ENCODE results near the gene ROBO3.

The ROBO3 gene

DNA sequence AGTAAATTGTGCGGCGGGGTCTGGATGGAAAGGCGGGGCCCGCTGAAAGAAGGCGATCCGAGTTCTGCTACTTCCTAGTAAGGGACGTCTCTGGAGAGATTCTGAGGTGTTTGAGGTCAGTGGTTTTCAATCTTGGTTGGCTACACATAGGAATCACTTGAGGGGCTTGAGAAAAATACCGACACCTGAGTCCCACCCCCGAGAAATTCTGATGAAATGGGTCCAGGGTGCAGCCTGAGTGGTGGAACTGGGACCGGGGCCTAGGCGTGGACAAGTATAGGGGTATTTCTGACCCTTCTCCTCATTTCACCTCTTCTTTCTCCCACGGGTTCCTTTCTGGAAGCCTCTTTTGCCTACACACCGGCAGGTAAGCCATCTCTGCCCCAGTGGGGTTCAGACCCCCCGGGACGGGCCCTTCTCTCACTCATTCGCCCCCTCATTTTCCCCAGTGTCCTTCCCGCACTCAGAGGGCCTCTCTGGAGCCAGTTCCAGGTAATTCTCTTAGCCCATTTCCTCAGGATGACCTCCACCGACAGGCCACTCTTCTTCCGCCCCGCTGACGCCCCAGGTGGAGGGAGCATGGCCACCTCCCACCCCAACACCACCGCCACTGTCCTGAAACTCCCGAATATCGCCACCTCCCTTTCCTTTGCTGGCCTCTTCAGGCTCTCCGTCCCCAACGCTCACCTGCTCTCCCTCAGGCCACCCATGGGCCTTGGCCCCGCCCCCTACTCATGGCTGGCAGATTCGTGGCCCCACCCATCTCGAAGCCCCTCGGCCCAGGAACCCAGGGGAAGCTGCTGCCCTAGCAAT is 11.8 kb downstream of the ROBO3 start:
- no peak for DNase-seq (ENCODE audit: low read depth)

DNA sequence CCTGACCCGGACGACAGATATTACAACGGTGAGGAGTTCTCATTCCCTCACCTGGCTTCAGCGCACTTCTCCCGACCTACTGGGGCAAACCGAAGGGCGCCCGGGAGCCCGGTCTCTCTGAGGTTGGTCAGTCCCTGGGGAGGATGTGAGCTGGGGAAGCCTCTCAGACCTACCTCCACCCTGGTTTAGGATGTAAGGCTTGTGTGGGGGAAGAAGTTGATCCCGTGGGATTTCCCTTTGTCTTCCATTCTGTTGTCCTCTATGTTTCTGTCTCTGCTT is 12.3 kb downstream of the ROBO3 start:
- no peak for DNase-seq (ENCODE audit: low read depth)

DNA sequence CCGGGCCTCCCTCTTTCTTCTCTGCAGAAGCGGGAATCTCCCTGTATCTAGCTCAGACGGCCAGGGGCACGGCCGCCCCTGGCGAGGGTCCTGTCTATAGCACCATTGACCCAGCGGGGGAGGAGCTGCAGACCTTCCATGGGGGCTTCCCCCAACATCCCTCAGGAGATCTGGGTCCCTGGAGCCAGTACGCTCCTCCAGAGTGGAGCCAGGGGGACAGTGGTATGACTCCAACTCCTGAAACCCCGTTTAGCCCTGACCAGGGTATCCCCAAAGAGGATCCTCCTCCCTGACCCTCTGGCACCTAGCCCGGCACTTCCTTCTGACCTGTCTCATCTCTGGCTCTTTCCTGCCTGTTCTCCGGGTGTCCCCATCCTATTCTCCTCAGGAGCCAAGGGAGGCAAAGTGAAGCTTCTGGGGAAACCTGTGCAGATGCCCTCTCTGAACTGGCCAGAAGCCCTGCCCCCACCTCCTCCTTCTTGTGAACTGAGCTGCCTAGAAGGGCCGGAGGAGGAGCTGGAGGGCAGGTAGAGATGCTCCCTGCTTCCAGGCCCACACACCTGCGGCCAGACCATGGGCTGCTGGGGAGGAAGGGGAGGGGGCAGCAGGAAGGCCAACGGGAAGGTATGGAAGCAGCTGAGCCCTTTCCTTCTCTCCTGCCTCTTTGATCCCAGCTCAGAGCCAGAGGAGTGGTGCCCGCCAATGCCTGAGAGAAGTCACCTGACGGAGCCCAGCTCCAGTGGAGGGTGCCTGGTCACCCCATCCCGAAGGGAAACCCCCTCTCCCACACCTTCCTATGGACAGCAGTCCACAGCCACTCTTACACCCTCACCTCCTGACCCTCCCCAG is 12.9 kb downstream of the ROBO3 start:
- DNase-seq (ENCODE audit: low read depth), result no peak

DNA sequence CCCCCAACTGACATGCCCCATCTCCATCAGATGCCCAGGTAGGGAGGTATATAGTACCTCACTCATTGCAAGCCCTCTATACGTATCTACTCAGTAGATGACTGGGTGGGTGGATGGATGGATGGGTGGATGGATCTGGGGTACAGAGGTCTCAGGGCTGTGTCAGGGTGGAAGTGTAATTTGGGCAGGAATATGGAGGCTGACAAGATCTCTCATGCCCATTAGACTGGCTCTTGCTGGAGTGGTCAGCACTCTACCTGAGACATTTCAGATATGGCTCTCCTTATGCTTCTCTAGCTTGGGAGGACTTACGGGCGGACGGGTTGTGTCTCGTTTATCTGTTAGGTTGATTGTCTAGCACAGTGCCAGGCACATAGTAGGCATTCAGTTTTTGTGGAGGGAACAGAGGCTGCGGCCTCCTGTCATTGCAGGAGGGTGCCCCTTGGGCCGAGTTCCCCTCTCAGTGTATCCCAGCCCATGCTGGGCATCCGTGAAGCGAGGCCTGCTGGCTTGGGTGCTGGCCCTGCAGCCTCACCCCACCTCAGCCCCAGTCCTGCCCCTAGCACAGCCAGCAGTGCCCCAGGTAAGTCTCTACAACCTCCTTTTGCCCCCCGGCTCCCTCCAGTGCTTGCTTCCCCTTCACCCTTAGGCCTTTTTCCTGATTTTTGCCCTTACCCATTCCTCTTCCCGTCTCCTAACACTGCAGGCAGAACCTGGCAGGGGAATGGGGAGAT is 13.7 kb downstream of the ROBO3 start:
- DNase-seq (ENCODE audit: low read depth), result no peak

DNA sequence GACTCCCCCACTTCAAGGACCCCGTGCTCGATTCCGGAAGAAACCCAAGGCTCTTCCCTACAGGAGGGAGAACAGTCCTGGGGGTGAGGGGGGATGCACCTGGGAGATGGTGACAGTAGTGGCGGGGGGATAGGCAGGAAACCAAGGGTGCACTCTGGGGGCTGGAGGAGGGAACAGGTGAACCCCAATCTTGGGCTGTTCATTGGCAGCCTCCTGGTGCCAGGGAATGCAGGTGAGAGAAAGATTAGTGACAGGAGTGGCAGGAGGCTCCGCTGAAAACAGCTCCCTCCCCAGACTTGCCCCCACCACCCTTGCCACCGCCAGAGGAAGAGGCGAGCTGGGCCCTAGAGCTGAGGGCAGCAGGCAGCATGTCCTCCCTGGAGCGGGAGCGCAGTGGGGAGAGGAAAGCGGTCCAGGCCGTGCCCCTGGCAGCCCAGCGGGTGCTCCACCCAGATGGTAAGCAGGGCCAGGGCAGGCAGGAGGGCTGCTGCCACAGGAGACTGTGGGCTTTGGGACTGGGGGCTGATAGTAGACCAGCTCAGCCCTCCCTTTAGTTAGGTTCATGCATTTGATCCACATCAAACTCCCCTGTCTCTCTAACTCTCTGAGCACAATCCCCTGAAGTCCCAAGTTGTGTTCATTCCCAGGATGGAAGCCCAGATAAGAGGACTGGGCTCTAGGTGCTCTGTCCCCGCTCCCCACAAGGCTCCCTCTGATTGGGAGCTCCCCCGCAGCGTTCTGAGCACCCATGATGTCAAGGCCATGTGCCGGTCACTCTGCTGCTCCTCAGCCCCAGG is 14.5 kb downstream of the ROBO3 start:
- no peak for DNase-seq (ENCODE audit: low read depth)

DNA sequence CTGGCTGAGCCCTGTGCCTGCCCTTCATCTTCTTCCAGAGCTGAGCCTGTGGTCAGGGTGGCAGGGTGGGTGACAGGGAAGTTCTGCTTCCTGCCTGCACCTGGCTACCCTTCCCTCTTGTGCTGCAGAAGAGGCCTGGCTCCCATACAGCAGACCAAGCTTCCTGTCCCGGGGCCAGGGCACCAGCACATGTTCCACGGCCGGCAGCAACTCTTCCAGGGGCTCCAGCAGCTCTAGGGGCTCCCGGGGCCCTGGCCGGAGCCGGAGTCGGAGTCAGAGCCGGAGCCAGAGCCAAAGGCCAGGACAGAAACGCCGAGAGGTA is 15.0 kb downstream of the ROBO3 start:
- no peak for DNase-seq (ENCODE audit: low read depth)

DNA sequence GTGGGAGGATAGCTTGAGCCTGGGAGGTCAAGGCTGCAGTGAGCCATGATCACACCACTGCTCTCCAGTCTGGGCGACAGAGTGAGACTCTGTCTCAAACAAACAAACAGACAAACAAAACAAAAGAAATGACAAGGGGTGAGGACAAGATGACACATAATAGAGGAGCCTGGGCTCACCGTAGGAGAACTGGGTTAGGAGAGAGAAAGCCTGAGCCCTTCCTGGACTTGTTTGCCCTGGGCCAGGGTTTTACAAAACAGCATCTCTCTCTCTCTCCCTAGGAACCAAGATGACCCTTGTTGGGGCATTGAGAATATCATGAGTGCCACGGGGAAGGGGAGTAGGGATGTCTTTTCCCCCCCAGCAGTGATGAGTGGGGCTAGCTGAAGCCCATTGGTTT is 15.7 kb downstream of the ROBO3 start:
- no peak for DNase-seq (ENCODE audit: low read depth)

DNA sequence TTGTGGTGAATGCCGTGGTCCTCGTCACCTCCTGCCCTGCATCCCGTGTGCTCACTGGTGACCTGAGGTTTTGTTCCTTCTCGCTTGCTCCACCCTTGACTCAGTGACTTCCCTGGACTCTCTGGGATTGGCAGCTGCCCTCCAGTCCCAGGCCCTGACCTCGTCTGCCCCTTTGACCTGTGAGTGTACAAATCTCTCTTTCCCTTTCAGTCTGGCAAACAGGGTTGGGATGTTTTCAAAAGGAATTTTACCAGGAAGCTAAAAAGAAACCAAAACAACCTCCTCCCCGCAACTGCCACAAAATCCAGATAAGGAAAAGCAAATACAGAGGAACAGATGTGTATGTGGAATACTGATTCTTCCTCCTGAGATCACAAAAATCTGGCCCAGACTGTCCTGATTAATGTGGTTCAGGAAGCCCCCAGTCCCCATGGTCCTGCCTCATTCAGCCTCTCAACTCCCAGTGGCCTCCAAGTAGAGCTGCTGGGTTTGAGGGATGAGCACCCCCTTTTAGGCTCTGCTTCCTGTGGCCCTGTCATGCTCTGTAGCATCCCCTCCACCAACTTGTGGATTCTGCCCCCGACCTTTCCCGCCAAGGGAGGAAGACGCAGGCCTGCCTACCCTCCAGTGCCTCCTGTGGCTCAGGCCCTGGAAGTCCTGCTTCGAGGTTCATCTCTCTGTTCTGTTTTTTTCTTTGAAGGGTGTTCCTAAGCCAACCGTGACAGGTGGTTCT is 17.3 kb downstream of the ROBO3 start:
- no peak for DNase-seq (ENCODE audit: low read depth)

DNA sequence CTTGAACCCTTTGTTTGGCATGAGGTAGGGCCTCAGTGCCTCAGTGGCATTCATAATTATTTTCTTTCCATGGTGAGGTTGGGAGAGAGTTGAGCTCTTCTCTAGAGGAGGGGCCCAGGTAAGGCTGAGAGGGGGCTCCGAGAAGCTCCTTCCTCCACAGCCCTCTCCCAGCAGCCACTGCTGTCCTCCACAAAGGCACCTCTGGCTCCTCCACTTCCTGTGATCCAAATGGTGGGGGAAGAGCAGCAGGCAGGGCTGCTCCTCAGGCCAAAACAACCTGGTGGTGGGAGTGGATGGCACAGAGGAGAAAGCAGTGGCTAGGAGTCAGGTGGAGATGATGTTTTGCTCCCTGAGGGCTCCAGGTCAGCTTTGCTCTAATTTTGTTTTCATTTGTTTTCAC is 19.1 kb downstream of the ROBO3 start:
- no peak for DNase-seq (ENCODE audit: low read depth)

DNA sequence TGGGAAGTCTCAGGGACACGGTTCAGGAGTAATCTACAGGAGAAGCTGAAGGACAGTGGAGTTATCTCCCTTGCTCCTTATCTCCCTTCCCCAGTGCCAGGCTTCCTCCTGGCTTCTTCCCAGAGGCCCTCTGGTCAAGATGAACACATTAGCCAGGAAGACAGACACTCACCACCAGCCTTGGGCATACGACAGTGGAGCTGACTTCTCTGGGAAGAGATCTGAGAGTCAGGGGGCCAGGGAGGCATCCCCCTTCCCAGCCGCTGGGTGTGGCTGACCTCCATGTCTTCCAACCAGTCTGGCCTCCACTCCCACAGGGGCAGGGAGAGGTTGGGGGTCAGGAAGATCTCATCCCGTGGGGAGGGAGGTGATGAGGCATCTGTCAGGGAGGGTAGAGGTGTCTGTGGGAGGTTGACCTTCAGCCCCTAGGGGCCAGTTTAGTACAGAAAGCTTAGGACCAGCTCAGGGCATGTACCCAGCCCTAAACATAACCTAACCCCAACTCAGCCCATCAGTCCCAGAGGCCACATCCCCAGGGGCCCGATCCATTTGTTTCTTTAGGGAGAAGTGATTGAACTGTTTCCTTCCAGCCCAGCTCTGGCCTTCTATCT is 19.7 kb downstream of the ROBO3 start:
- no peak for DNase-seq (ENCODE audit: low read depth)

DNA sequence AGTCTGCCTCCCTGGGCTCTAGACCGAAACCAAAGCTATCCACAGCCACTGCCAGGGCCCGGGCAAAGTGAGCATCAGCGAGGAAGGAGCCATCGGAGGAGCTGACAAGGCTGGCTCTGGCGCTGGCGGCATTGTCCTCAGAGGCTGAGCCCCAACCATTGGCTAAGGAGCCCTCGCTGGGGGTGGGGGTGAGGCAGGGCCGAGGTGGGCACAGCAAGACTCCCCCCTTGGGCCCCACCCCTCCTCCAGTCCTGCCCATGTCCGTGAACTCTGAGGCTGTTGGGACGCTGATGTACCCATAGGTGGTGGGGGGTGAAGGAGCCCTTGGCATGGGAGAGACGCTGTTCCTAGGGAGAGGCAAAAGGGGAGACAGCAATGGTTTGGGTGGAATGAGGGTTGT is 21.2 kb downstream of the ROBO3 start:
- no peak for DNase-seq (ENCODE audit: low read depth)

DNA sequence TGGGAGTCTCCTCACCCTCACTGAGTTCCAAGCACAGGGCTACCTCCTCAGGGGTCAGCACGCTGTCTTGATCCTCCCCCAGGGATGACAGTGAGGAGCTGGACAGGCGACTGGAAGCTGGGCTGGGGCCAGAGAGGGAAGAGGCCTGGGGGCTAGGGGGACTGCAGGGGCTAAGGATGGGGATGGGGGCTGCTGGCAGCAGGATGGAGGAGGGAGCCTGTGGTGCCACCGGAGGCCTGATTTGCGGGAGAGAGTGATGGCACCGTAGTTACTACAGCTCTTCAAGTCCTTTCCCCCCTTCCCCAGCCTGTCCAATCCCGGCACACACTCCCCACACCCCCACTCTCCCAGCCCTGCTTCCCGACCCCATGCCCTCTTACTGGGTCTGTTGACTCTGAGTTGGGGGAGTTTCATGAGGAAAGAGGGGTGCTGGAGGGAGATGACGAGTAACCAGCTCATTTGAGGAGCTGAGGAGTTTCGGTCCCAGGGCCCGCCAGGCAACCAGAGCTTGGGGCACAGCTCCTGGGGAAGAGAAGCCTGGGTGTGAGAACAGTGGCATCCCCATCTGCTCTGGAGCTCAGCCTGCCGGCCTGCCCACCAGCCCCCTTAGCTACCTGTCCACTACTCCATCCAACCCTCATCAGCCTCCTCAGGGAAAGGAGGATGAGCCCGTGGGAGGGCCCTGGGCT is 21.9 kb downstream of the ROBO3 start:
- no peak for DNase-seq (ENCODE audit: low read depth)

DNA sequence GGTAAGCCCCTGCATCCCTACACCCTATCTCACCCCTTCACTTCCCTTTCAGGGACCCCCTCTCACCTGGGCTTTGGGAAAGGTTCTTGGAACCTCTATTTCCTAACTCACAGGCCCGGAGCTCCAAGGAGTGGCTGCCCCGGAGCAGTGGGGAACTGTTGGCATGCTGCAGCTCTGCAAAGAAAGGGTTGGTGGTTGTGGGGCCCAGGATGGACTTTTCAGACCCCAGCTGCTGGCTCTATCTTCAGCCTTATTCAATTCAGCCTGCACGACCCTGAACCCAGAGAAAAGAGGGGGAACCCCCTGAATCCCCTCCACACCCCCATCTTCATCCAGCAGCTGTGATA is 22.4 kb downstream of the ROBO3 start:
- DNase-seq (ENCODE audit: low read depth), result no peak

DNA sequence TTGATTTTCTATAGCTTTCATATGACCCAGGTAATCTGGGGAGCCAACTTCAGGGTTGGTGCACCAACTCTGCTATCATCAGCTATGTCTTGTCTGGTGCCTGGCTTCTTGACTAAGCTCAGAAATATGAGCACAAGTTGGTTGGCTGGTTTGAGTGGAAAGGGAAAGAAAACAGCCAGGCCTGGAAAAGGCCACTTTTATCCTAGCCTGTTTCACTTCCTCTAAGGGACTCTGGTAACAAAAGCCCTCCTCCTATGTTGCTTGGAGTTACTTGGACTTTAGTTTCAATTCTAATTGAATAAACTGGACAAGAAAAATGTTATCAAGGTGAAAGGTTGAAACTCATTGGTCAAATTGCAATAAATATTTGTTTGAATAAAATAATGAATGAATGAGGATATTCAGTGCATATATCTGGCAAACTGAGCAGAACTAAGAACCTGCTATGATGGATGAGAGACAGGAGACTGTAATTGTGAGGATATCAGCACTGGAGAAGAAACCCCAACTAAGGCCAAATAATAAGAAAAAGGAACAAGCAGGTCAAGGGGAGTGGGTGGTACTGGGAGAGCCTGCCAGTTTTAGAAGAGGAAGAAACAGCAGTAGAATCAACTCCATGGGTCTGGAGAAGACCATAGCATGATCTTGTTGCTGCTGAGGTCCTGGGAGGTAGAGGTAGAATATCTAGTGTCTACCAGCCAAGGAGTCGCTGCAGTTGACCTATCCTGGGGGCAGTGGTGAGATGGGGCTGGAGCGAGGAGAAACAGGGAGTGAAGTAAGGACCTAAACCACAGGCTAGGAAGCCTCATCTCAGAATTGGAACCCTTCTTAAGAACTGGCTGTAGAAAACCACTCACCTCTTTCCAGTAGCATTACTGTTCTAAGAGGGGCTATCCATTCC is 24.2 kb downstream of the ROBO3 start:
- DNase-seq (ENCODE audit: low read depth), result no peak

DNA sequence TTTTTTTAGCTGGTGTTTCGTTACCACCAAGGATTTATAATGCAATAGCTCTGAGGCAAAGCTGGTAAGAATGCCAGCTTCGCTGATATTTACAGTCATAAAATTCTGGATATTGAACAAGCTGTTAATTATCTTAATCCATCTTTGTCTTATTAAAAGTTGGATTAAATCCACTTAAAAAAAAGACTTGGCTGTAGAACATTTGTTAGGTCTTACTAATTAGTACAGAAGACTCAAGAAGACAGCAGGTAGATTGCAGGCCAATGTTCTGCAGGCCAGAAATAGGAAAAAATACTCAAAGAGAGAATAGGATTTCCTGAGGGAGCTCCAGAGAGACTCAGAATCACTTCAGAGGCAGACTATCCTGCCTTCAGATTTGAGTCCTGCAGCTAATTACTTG is 24.9 kb downstream of the ROBO3 start:
- no peak for DNase-seq (ENCODE audit: low read depth)

DNA sequence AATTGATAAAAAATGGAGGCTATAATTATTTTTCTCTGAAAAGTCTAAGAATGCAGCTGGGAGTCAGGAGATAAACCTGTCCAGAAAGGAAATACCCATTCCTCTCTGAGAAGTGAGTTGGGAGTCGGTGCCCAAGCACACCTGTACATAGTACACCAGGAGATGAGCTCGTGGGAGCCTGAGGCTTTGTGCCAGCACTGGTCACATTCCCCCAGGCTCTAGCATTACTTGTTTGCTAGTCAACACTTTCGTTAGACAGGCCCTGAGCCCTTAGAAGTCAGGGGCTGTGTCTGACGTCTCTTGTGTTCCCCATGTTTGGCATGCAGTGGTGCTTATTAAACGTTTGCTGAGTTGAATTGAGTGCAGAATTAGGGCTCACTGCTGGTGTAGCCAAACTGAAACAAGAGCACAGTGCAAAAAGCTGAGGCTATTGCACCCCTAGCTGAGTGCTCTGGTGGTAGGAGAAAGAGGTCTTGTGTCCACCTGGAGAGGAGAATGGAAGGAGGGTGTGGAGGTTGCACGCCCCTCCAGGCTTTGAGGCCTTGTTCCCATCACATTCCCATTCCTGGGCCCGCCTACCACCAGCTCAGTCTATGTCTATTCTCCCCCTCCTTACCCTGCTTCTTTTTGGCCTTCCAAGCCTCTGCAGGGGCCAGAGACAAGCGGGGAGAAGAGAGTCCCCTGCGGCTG is 25.6 kb downstream of the ROBO3 start:
- DNase-seq (ENCODE audit: low read depth), result no peak

DNA sequence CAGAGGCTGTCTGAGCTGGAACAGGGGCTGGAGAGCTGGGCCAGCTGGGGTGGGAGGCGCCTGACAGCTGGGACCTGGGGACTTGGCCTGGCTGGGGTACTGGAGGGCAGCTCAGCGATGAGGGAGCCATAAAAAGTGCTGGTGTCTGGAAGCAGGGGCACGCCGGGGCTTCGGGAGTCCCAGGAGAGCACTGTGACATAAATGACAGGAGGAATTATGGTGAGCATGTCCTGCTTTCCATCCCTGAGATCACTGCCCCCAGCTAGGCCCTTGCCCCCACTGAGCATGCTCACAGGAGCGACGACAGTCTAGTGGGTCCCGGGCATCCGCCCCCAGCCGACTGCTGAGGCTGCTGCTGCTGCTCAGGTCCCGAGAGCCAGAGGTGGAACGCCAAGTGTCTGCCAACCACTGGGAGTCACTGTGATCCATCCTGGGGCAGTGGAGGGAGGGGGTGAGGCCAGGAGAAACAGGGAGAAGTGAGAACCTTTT is 26.2 kb downstream of the ROBO3 start:
- no peak for DNase-seq (ENCODE audit: low read depth)

DNA sequence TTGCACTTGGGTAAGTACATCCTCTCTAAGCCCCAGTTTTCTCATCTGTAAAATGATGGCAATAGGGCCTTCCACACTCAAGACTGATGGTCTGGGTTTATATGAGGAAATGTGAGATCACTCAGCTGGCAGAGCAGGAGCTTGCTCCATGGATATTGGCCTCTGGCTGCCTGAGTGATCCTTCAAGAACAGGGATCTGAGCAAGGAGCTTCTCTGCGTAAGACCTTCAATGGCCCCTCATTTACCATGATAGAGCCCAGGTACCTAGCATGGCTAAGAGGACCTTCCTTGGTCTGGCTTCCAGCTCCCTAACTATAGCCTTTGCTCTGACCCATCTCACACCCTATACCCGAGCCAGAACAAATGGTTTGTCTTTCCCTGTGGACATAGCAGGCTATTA is 26.9 kb downstream of the ROBO3 start:
- DNase-seq (ENCODE audit: low read depth), result no peak
